Hematopoietic multipotent progenitor cell treated with erythropoietin and hydrocortisone succinate and interleukin-3 and kit ligand, for 8 days (in vitro differentiated cells): ENCODE data around the gene CYBA.

ENCODE experiments used
- DNase-seq: peaks from one replicate; pipeline ENCODE4 v3.0.0-alpha.2; 2015

Gene CYBA

GRCh38 chr16:88627531-88628411 is 23.1 kb downstream of the CYBA start:
- DNase-seq = no peak

GRCh38 chr16:88626646-88627045 is 24.2 kb downstream of the CYBA start:
- DNase-seq = no peak

- no peak for DNase-seq
Observed at GRCh38 chr16:88624977-88625576, 25.8 kb downstream of the CYBA start.

GRCh38 chr16:88624481-88624880 is 26.4 kb downstream of the CYBA start:
- DNase-seq = no peak

- DNase-seq = no peak
Observed at GRCh38 chr16:88623858-88624257, 27.0 kb downstream of the CYBA start.

- no peak for DNase-seq
Observed at GRCh38 chr16:88622866-88623265, 28.0 kb downstream of the CYBA start.

- no peak for DNase-seq
Observed at GRCh38 chr16:88622125-88622524, 28.7 kb downstream of the CYBA start.

- DNase-seq = no peak
Observed at GRCh38 chr16:88619859-88620815, 30.7 kb downstream of the CYBA start.

GRCh38 chr16:88618956-88619667 is 31.7 kb downstream of the CYBA start:
- no peak for DNase-seq

- no peak for DNase-seq
Observed at GRCh38 chr16:88618182-88618955, 32.5 kb downstream of the CYBA start.

GRCh38 chr16:88617268-88618031 is 33.4 kb downstream of the CYBA start:
- DNase-seq = no peak

- DNase-seq = no peak
Observed at GRCh38 chr16:88616736-88617135, 34.1 kb downstream of the CYBA start.

GRCh38 chr16:88616320-88616719 is 34.5 kb downstream of the CYBA start:
- DNase-seq = no peak

- DNase-seq = no peak
Observed at GRCh38 chr16:88614818-88615580, 35.9 kb downstream of the CYBA start.

GRCh38 chr16:88613911-88614817 is 36.7 kb downstream of the CYBA start:
- no peak for DNase-seq

- DNase-seq = no peak
Observed at GRCh38 chr16:88613293-88613692, 37.6 kb downstream of the CYBA start.

GRCh38 chr16:88610909-88611812 is 39.7 kb downstream of the CYBA start:
- no peak for DNase-seq

- DNase-seq = no peak
Observed at GRCh38 chr16:88610080-88610479, 40.8 kb downstream of the CYBA start.
